HG02840 (cell line): ENCODE measurements around the gene SLC12A7.

Experiments
- ATAC-seq: cut with Tn5 transposase; IDR thresholded peaks from one replicate; pipeline ENCODE4 v1.9.1; 2021; ENCODE audit warnings: mild to moderate bottlenecking, moderate library complexity, moderate number of reproducible peaks; ENCODE audit not compliant: unreplicated experiment, low FRiP score

SLC12A7 gene

GRCh38 chr5:1112596-1113331 lies 901 bp upstream of the SLC12A7 start:
- ATAC-seq, result no peak

- ATAC-seq, result no peak
These were observed 579 bp downstream of the SLC12A7 start for GRCh38 chr5:1111241-1111726.

- ATAC-seq, result no peak
These were observed 1.3 kb downstream of the SLC12A7 start for GRCh38 chr5:1110307-1111240.

- ATAC-seq, result no peak
These were observed 2.1 kb downstream of the SLC12A7 start for GRCh38 chr5:1109542-1110306.

GRCh38 chr5:1108865-1109174 lies 3.0 kb downstream of the SLC12A7 start:
- ATAC-seq, result no peak

GRCh38 chr5:1108023-1108864 lies 3.6 kb downstream of the SLC12A7 start:
- no peak for ATAC-seq

GRCh38 chr5:1107167-1108022 lies 4.5 kb downstream of the SLC12A7 start:
- ATAC-seq, result no peak

- ATAC-seq, result no peak
These were observed 5.3 kb downstream of the SLC12A7 start for GRCh38 chr5:1106385-1107166.

GRCh38 chr5:1105350-1106265 lies 6.3 kb downstream of the SLC12A7 start:
- no peak for ATAC-seq

- no peak for ATAC-seq
These were observed 7.4 kb downstream of the SLC12A7 start for GRCh38 chr5:1104327-1105006.

- ATAC-seq, result no peak
These were observed 8.1 kb downstream of the SLC12A7 start for GRCh38 chr5:1103505-1104326.

- ATAC-seq, result no peak
These were observed 8.8 kb downstream of the SLC12A7 start for GRCh38 chr5:1103093-1103492.

- no peak for ATAC-seq
These were observed 9.7 kb downstream of the SLC12A7 start for GRCh38 chr5:1101961-1102713.

GRCh38 chr5:1100664-1101574 lies 10.9 kb downstream of the SLC12A7 start:
- no peak for ATAC-seq
